ENCODE results near the gene CNNM4. TPM values are rescaled to one million over a fixed set of nuclear protein-coding genes. Genes with fewer than 3 reads are reported as not detected.

Gene CNNM4
- polyA plus RNA-seq, 1 donor from 2014 or later: 7.5 TPM

DNA sequence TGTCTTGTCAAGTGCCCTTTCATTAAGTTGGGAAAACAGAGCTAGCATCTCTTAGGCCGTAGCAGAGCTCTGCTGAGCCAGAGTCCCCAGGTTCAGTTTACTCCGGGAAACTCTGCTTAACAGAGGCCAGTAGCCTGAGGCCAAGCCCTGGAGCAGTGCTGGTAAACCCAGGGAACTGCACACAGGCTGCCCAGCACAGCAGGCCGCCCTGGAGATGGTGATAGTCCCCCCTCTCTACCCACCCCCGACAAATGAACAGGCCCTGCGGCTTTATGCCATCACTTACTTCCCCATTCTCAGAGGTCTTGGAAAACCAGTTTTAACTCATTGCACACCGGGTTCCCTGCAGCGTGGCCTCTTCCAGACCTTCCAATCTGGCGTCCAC, 3.5 kb downstream of the CNNM4 start:
- H3K27me3 ChIP-seq (ENCODE audit: insufficient read depth, low read depth, low read length): no peaks in the 10 kb centered on the region
- no peaks in the 10 kb centered on the region for H4K20me1 ChIP-seq (ENCODE audit: insufficient read depth)
- no peaks in the 10 kb centered on the region for H3K9me2 ChIP-seq (ENCODE audit: insufficient read depth, low read length)
- no peaks in the 10 kb centered on the region for H3K36me3 ChIP-seq (ENCODE audit: insufficient read depth, low read length)
- H3K9ac ChIP-seq (ENCODE audit: low read length): no peak overlapping the region
- H3F3A ChIP-seq (ENCODE audit: insufficient read depth, low read length, poor library complexity, severe bottlenecking): no peaks in the 10 kb centered on the region
- peak overlapping the region; percentile 76 for H3K4me2 ChIP-seq (ENCODE audit: low read length)
- TF ChIP-seq MXI1 (conservative IDR thresholded peaks at IDR 0.05; ENCODE audit: poor library complexity, severe bottlenecking): no peak
- TF ChIP-seq, protein P1, sequence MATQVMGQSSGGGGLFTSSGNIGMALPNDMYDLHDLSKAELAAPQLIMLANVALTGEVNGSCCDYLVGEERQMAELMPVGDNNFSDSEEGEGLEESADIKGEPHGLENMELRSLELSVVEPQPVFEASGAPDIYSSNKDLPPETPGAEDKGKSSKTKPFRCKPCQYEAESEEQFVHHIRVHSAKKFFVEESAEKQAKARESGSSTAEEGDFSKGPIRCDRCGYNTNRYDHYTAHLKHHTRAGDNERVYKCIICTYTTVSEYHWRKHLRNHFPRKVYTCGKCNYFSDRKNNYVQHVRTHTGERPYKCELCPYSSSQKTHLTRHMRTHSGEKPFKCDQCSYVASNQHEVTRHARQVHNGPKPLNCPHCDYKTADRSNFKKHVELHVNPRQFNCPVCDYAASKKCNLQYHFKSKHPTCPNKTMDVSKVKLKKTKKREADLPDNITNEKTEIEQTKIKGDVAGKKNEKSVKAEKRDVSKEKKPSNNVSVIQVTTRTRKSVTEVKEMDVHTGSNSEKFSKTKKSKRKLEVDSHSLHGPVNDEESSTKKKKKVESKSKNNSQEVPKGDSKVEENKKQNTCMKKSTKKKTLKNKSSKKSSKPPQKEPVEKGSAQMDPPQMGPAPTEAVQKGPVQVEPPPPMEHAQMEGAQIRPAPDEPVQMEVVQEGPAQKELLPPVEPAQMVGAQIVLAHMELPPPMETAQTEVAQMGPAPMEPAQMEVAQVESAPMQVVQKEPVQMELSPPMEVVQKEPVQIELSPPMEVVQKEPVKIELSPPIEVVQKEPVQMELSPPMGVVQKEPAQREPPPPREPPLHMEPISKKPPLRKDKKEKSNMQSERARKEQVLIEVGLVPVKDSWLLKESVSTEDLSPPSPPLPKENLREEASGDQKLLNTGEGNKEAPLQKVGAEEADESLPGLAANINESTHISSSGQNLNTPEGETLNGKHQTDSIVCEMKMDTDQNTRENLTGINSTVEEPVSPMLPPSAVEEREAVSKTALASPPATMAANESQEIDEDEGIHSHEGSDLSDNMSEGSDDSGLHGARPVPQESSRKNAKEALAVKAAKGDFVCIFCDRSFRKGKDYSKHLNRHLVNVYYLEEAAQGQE (IDR thresholded peaks at IDR 0.05; ENCODE audit: borderline replicate concordance): no peak
- no peak for TF ChIP-seq CTCF (IDR thresholded peaks at IDR 0.05; ENCODE audit: poor library complexity, severe bottlenecking)
- no peak for TF ChIP-seq TAF1 (IDR thresholded peaks at IDR 0.05; ENCODE audit: low read depth)
- no peak for TF ChIP-seq RAD21 (conservative IDR thresholded peaks at IDR 0.05)
- no peak for TF ChIP-seq POLR2AphosphoS5 (IDR thresholded peaks at IDR 0.05)
- no peak for TF ChIP-seq EP300 (conservative IDR thresholded peaks at IDR 0.05; ENCODE audit: poor library complexity, severe bottlenecking)
- no peak for TF ChIP-seq SMC3 (conservative IDR thresholded peaks at IDR 0.05; ENCODE audit: poor library complexity)
- TF ChIP-seq EZH2 (IDR thresholded peaks at IDR 0.05; ENCODE audit: borderline replicate concordance, insufficient read depth, low read length, poor library complexity, severe bottlenecking): no peak
- no peaks in the 10 kb centered on the region for H3K79me2 ChIP-seq (replicated peaks; ENCODE audit: insufficient read depth, low read length)
- no peak overlapping the region for H2AFZ ChIP-seq (ENCODE audit: low read depth, low read length)
- peak overlapping the region; percentile 80 for H3K4me3 ChIP-seq (ENCODE audit: low read length)
- no peaks in the 10 kb centered on the region for H3K9me3 ChIP-seq (ENCODE audit: low read length)
- H3K27ac ChIP-seq (ENCODE audit: low read length): no peak overlapping the region

DNA sequence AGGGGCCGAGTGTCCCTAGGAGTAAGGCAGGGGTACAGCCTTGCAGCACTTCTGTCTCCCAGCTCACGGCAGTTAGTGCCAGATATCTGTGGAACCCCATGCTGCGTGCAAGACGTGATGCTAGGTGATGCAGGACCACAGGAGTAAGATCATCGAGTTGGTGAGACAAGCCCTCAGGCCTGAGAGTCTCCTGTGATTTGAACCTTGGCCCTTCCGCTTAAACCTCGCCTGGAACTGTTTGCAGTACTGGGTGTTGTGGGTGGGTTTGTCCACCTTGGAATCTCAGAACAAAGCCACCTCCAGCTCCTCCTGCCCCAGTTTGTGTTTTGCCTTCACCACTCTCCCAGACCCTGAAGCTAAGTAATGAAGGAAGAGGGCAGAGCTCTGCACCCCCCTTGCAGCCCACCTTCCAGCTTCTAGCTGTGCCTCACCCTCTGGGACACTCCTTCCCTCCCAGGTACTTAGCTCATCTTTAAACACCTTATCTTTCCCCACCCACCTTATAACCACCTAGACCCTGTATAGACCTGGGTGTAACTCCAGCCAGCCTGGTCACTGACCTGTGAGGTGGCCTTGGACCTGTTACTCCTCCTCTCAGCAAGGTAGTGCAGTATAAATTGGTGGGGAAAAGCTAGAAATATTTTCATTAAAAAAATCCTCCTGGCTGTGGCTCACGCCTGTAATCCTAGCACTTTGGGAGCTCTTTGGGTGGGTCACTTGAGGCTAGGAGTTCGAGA, 6.6 kb downstream of the CNNM4 start:
- H3F3A ChIP-seq (ENCODE audit: insufficient read depth, low read length, poor library complexity, severe bottlenecking): no peaks in the 10 kb centered on the region
- no peaks in the 10 kb centered on the region for H4K20me1 ChIP-seq (ENCODE audit: insufficient read depth)
- no peak overlapping the region for H3K9ac ChIP-seq (ENCODE audit: low read length)
- no peak overlapping the region for H3K4me2 ChIP-seq (ENCODE audit: low read length)
- no peak overlapping the region for H3K27ac ChIP-seq (ENCODE audit: low read length)
- no peaks in the 10 kb centered on the region for H3K79me2 ChIP-seq (replicated peaks; ENCODE audit: insufficient read depth, low read length)
- H3K36me3 ChIP-seq (ENCODE audit: insufficient read depth, low read length): no peaks in the 10 kb centered on the region
- no peak overlapping the region for H2AFZ ChIP-seq (ENCODE audit: low read depth, low read length)
- no peaks in the 10 kb centered on the region for H3K9me3 ChIP-seq (ENCODE audit: low read length)
- no peaks in the 10 kb centered on the region for H3K9me2 ChIP-seq (ENCODE audit: insufficient read depth, low read length)
- TF ChIP-seq RAD21 (conservative IDR thresholded peaks at IDR 0.05) (no peak), CTCF (IDR thresholded peaks at IDR 0.05; ENCODE audit: poor library complexity, severe bottlenecking) (no peak), MXI1 (conservative IDR thresholded peaks at IDR 0.05; ENCODE audit: poor library complexity, severe bottlenecking) (no peak), POLR2AphosphoS5 (IDR thresholded peaks at IDR 0.05) (no peak), EP300 (conservative IDR thresholded peaks at IDR 0.05; ENCODE audit: poor library complexity, severe bottlenecking) (no peak), TAF1 (IDR thresholded peaks at IDR 0.05; ENCODE audit: low read depth) (no peak), SMC3 (conservative IDR thresholded peaks at IDR 0.05; ENCODE audit: poor library complexity) (no peak), EZH2 (IDR thresholded peaks at IDR 0.05; ENCODE audit: borderline replicate concordance, insufficient read depth, low read length, poor library complexity, severe bottlenecking) (no peak)
- TF ChIP-seq, protein P1 (IDR thresholded peaks at IDR 0.05; ENCODE audit: borderline replicate concordance): no peak
- no peaks in the 10 kb centered on the region for H3K27me3 ChIP-seq (ENCODE audit: insufficient read depth, low read depth, low read length)
- H3K4me3 ChIP-seq (ENCODE audit: low read length): no peak overlapping the region
